ENCODE measurements around the gene COL4A2.

The COL4A2 gene

DNA sequence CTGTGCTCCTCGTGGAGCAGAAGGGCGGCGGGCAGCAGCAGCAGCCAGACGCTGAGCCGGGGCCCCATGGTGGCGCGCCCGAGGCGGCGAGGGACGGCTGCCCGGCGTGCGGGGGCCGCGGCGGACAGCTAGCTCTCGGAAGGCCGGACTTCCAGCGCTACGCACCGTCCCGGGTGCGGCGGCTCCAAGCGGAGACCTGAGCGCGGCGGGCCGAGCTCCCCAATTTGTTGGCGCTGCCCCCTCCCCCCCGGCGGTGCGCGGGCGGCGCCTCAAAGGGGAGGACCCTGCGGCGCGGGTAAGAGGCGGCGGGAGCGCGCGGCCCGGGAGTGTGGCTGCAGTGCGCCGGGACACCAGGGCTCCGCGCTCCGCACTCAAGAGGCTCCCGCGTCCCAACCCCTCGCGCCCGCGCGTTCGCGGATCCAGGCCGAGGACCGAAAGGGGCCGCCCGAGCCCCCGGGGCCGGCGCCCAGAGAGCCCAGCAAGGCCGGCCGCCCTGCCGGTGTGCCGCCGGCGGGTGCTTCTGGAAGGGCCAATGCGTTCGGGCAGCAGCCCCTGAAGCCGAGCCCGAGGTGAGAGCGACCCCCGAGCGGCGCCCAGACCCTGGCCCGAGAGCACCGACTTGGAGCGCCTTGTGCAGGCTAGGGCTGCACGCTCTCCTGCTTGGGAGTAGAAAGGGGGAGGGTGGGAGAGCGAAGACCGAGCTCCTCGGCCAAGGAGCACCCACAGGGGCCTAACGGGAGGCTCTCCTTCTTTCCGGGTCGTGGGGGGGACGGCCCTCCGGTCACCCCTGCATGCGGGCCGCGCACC is at the start of gene COL4A2, which contains the start of gene COL4A1:
TSS of gene COL4A2 (plus strand) at position 325 of the 807 bp plus-strand sequence. CDS start 620 bp downstream, outside the sequence.
TSS of gene COL4A1 (minus strand) at position 198 of the 807 bp plus-strand sequence. CDS start at position 68, 130 bp downstream.
- H3K4me1 ChIP-seq (ENCODE audit: low read depth, poor library complexity, severe bottlenecking): no peaks in the 10 kb centered on the region
- H3K36me3 ChIP-seq (ENCODE audit: insufficient read depth): no peaks in the 10 kb centered on the region
- H3K27me3 ChIP-seq (ENCODE audit: insufficient read depth, low read depth): no peaks in the 10 kb centered on the region
- no peak within 1 kb of the TSS for H3K4me2 ChIP-seq
- no peaks in the 10 kb centered on the region for H3K79me2 ChIP-seq (ENCODE audit: insufficient read depth, low read depth)
- H4K20me1 ChIP-seq (ENCODE audit: insufficient read depth): no peaks in the 10 kb centered on the region
- no peak within 1 kb of the TSS for H3K4me3 ChIP-seq (IDR thresholded peaks at IDR 0.05; ENCODE audit: insufficient read depth, low read depth, low read length)
- TF ChIP-seq, protein P1, sequence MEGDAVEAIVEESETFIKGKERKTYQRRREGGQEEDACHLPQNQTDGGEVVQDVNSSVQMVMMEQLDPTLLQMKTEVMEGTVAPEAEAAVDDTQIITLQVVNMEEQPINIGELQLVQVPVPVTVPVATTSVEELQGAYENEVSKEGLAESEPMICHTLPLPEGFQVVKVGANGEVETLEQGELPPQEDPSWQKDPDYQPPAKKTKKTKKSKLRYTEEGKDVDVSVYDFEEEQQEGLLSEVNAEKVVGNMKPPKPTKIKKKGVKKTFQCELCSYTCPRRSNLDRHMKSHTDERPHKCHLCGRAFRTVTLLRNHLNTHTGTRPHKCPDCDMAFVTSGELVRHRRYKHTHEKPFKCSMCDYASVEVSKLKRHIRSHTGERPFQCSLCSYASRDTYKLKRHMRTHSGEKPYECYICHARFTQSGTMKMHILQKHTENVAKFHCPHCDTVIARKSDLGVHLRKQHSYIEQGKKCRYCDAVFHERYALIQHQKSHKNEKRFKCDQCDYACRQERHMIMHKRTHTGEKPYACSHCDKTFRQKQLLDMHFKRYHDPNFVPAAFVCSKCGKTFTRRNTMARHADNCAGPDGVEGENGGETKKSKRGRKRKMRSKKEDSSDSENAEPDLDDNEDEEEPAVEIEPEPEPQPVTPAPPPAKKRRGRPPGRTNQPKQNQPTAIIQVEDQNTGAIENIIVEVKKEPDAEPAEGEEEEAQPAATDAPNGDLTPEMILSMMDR (conservative IDR thresholded peaks at IDR 0.05; ENCODE audit: low read depth, low read length): no peak
- H3K27ac ChIP-seq: no peak within 1 kb of the TSS
- no peak within 1 kb of the TSS for H3K9ac ChIP-seq
- H2AFZ ChIP-seq (ENCODE audit: low read depth): no peak within 1 kb of the TSS

DNA sequence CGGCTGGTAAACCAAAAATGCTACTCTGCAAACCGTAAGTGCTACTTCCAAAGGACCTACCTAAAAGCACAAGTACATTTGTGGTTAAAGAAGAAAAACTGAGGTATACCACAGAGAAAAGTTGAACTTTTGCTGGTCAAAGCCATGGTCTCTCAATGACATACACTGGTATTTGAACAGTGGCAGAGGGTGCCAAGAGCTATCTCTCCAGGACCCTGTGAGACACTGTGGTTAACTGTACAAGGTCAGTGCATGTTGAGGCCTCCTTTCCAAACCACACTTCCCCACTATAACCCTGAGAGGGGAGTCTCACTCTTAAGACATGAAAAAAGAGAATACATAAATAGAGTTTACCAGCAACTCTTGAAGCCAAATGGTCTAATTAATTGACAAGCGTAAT is 49.7 kb upstream of the COL4A2 start:
- no peak overlapping the region for H3K4me3 ChIP-seq (IDR thresholded peaks at IDR 0.05; ENCODE audit: insufficient read depth, low read depth, low read length)
- TF ChIP-seq, protein P1 (conservative IDR thresholded peaks at IDR 0.05; ENCODE audit: low read depth, low read length): no peak
- H3K4me2 ChIP-seq: no peak overlapping the region
- H3K79me2 ChIP-seq (ENCODE audit: insufficient read depth, low read depth): no peaks in the 10 kb centered on the region
- no peaks in the 10 kb centered on the region for H3K36me3 ChIP-seq (ENCODE audit: insufficient read depth)
- no peak overlapping the region for H2AFZ ChIP-seq (ENCODE audit: low read depth)
- H3K27me3 ChIP-seq (ENCODE audit: insufficient read depth, low read depth): no peaks in the 10 kb centered on the region
- H3K27ac ChIP-seq: no peak overlapping the region
- peaks cover 5% of the 10 kb centered on the region for H3K4me1 ChIP-seq (ENCODE audit: low read depth, poor library complexity, severe bottlenecking)
- no peaks in the 10 kb centered on the region for H4K20me1 ChIP-seq (ENCODE audit: insufficient read depth)
- H3K9ac ChIP-seq: no peak overlapping the region

DNA sequence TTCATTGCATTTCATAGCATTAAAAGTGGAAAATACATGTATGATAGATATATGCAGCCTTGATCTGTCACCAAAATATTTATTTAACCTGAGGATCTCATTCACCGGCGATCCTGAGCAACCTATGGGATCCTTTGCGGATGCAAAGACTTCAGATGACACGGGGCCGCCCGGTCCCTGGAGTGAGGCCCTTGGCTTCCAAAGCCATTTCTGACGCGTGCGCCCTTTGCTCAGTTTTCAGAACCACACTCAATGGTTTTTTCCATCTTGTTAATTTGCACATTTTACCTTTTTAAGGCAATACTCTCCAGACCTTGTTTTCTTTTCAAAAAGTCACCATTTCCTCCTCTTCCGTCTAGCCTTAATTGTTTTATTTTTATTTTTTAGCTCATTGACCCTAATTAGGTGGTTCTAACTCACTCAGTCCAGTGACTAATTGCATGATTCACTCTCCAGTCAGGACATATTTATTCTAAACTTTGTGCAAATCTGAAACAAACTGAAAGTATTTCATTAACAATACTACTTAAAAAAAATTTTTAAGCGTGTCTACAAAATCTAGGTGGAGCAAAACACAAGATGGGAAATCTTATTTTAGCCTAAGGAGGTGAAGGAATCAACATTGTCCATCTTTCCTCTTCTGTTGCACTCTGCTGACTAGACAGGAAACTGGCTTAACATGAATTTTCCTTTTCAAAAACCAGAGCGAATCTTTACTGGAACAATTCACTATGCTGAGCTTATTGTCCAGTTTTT is 48.0 kb upstream of the COL4A2 start:
- TF ChIP-seq, protein P1 (conservative IDR thresholded peaks at IDR 0.05; ENCODE audit: low read depth, low read length): no peak
- no peaks in the 10 kb centered on the region for H3K79me2 ChIP-seq (ENCODE audit: insufficient read depth, low read depth)
- no peak overlapping the region for H2AFZ ChIP-seq (ENCODE audit: low read depth)
- H3K27ac ChIP-seq: no peak overlapping the region
- no peaks in the 10 kb centered on the region for H3K27me3 ChIP-seq (ENCODE audit: insufficient read depth, low read depth)
- H4K20me1 ChIP-seq (ENCODE audit: insufficient read depth): no peaks in the 10 kb centered on the region
- no peak overlapping the region for H3K9ac ChIP-seq
- H3K36me3 ChIP-seq (ENCODE audit: insufficient read depth): no peaks in the 10 kb centered on the region
- H3K4me2 ChIP-seq: no peak overlapping the region
- H3K4me1 ChIP-seq (ENCODE audit: low read depth, poor library complexity, severe bottlenecking): peaks cover 5% of the 10 kb centered on the region
- no peak overlapping the region for H3K4me3 ChIP-seq (IDR thresholded peaks at IDR 0.05; ENCODE audit: insufficient read depth, low read depth, low read length)

DNA sequence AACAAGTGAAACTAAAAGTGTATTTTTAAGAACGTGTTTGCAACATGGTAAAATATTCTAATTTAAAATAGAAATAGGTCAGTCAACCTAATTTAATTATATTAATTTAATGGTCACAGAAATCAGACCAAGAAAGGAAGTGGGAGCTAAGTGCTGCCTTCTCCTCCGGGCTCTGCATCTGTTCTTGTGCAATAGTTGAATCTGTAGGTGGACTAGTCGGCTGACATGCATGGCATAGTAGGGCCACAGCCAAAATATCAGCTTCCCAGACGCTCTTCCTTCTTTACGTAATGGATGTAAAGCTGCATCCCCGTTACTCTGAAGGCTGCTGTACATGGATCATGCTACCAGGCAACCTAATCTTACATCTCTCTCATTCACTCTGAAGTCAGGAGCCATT is 47.4 kb upstream of the COL4A2 start:
- H3K79me2 ChIP-seq (ENCODE audit: insufficient read depth, low read depth): no peaks in the 10 kb centered on the region
- H3K36me3 ChIP-seq (ENCODE audit: insufficient read depth): no peaks in the 10 kb centered on the region
- no peak overlapping the region for H3K4me3 ChIP-seq (IDR thresholded peaks at IDR 0.05; ENCODE audit: insufficient read depth, low read depth, low read length)
- H2AFZ ChIP-seq (ENCODE audit: low read depth): no peak overlapping the region
- H3K9ac ChIP-seq: no peak overlapping the region
- H3K27ac ChIP-seq: no peak overlapping the region
- peaks cover 5% of the 10 kb centered on the region for H3K4me1 ChIP-seq (ENCODE audit: low read depth, poor library complexity, severe bottlenecking)
- TF ChIP-seq, protein P1 (conservative IDR thresholded peaks at IDR 0.05; ENCODE audit: low read depth, low read length): no peak
- no peaks in the 10 kb centered on the region for H4K20me1 ChIP-seq (ENCODE audit: insufficient read depth)
- no peaks in the 10 kb centered on the region for H3K27me3 ChIP-seq (ENCODE audit: insufficient read depth, low read depth)
- no peak overlapping the region for H3K4me2 ChIP-seq
